Activated CD4-positive, alpha-beta T cell treated with anti-CD3 and anti-CD28 coated beads for 36 hours (primary cell): ENCODE measurements around the gene CAPN3. TPM values are rescaled to one million over a fixed set of nuclear protein-coding genes. Genes with fewer than 3 reads are reported as not detected.

Experiments used
- ATAC-seq: fragments of 200-7000 bp; cut with Tn5 transposase; one replicate; pipeline ENCODE4 v1.10.0; 2021; ENCODE audit warnings: mild to moderate bottlenecking, moderate library complexity
- CTCF ChIA-PET: fragments of 350-600 bp; sonication (Branson Sonifier 250); formaldehyde crosslinking; loops from one replicate; lab custom pipeline; 2021; ENCODE audit warnings: antibody characterized with exemption; lab: Charles Lee
- POLR2A ChIA-PET: fragments of 350-600 bp; sonication (Branson Sonifier 250); formaldehyde crosslinking; loops from one replicate; lab custom pipeline; 2021; ENCODE audit warnings: antibody characterized with exemption, inconsistent platforms; lab: Charles Lee
- DNase-seq: peaks from one replicate; pipeline ENCODE4 v3.0.0-alpha.2; 2020
- H3K27ac Mint-ChIP-seq: one replicate; pipeline ENCODE4 v1.8.0; 2021; ENCODE audit warnings: mixed read lengths
- H3K27me3 Mint-ChIP-seq: one replicate; pipeline ENCODE4 v1.8.0; 2021; ENCODE audit warnings: mixed read lengths
- H3K36me3 Mint-ChIP-seq: one replicate; pipeline ENCODE4 v1.8.0; 2021; ENCODE audit warnings: low read depth, mixed read lengths
- H3K4me1 Mint-ChIP-seq: one replicate; pipeline ENCODE4 v1.8.0; 2021; ENCODE audit warnings: mixed read lengths
- H3K4me3 Mint-ChIP-seq: one replicate; pipeline ENCODE4 v1.8.0; 2021; ENCODE audit warnings: mild to moderate bottlenecking, moderate library complexity, mixed read lengths
- H3K9me3 Mint-ChIP-seq: one replicate; pipeline ENCODE4 v1.8.0; 2021; ENCODE audit warnings: low read depth, mixed read lengths
- intact Hi-C, 2 experiments: fragments of 100-400 bp; cut with DNase I in 1 of 2; cut with micrococcal nuclease in 1 of 2; formaldehyde crosslinking; loops; one replicate each; pipeline versions ENCODE4 v1.14.2 to v1.15.1; 2022 to 2024; cut with DNase I, micrococcal nuclease
- total RNA-seq, 2 experiments: library from RNA; stranded (reverse); gene quantifications; one replicate each; pipeline ENCODE4 v1.2.3, GENCODE V29; 2021

The CAPN3 gene
- total RNA-seq, 2 experiments from 2014 or later: 2.1 to 2.7 TPM

GRCh38 chr15:42356851-42357250, 2.5 kb upstream of the CAPN3 start:
- Mint-ChIP-seq H3K4me3 (no peak overlapping the region), H3K4me1 (no peaks in the 10 kb centered on the region), H3K36me3 (peaks cover 8% of the 10 kb centered on the region), H3K27ac (no peak overlapping the region), H3K27me3 (no peaks in the 10 kb centered on the region), H3K9me3 (no peaks in the 10 kb centered on the region)
- intact Hi-C loops: no loop called here
- ChIA-PET CTCF (no interaction called here), POLR2A (interaction anchor here (0.8 kb wide), 1 partner anchor 377 kb away, joined by 3 read pairs; no protein-coding TSS in a partner anchor)
- no peak for ATAC-seq
- no peak for DNase-seq

DNA sequence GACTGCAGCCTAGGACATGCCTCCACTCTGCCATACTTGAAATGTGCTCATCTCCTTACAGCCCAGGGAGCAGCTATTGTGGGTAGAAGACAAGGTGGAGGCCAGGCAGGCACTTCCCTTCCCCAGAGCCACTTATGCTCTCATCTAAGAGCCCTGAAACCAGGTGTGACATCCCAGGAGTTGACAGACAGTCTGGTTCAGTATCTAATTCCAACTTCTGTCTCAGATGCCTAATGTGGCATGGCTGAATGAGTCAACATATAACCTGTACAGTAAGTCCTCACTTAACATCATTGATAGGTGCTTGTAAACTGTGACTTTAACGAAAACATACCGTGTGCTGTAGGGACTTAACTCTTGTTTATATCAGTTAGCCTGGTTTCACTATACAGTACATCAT, 1.2 kb upstream of the CAPN3 start:
- H3K36me3 Mint-ChIP-seq: peaks cover 4% of the 10 kb centered on the region
- DNase-seq (no peak), ATAC-seq (no peak)
- H3K4me3 Mint-ChIP-seq: no peak overlapping the region
- H3K27ac Mint-ChIP-seq: no peak overlapping the region
- no peaks in the 10 kb centered on the region for H3K9me3 Mint-ChIP-seq
- H3K27me3 Mint-ChIP-seq: no peaks in the 10 kb centered on the region
- CTCF ChIA-PET: no interaction called here
- intact Hi-C loops: no loop called here
- H3K4me1 Mint-ChIP-seq: no peaks in the 10 kb centered on the region
- POLR2A ChIA-PET: no interaction called here

DNA sequence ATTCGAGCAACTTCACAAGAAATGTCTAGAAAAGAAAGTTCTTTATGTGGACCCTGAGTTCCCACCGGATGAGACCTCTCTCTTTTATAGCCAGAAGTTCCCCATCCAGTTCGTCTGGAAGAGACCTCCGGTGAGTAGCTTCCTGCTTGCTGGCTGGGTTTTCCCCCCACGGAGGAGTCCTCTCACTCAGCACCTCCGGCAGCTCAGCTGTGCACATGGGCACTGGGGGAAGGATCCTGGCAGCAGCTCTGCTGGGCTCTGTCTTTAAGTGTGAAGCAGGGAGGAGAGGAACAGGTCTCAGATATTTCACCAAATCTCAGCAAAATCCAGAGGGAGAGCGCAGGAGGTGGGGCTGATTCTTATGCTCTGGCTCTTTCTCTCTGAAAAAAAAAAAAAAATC, 684 bp downstream of the CAPN3 start:
- ChIA-PET POLR2A (no interaction called here), CTCF (no interaction called here)
- intact Hi-C loops: no loop called here
- no peak for ATAC-seq
- Mint-ChIP-seq H3K4me1 (no peaks in the 10 kb centered on the region), H3K27me3 (no peaks in the 10 kb centered on the region), H3K27ac (no peak overlapping the region), H3K4me3 (no peak overlapping the region), H3K36me3 (peaks cover 2% of the 10 kb centered on the region), H3K9me3 (no peaks in the 10 kb centered on the region)
- no peak for DNase-seq

GRCh38 chr15:42360535-42361112, 1.3 kb downstream of the CAPN3 start:
- no peaks in the 10 kb centered on the region for H3K9me3 Mint-ChIP-seq
- no peak for ATAC-seq

GRCh38 chr15:42363487-42363886, 4.2 kb downstream of the CAPN3 start:
- Mint-ChIP-seq H3K27ac (no peak overlapping the region), H3K4me1 (no peaks in the 10 kb centered on the region), H3K9me3 (no peaks in the 10 kb centered on the region), H3K4me3 (no peak overlapping the region), H3K36me3 (peaks cover 2% of the 10 kb centered on the region), H3K27me3 (no peaks in the 10 kb centered on the region)
- intact Hi-C loops: no loop called here
- DNase-seq: no peak
- CTCF ChIA-PET: interaction anchor here (0.6 to 0.8 kb wide), 2 partner anchors 55 to 282 kb away, joined by 3 read pairs; no protein-coding TSS in a partner anchor
- POLR2A ChIA-PET: no interaction called here
- no peak for ATAC-seq

More at GRCh38 chr15:42360535-42361112, 1.3 kb downstream of the CAPN3 start:
- CTCF ChIA-PET: no interaction called here
- intact Hi-C loops: no loop called here
- H3K4me1 Mint-ChIP-seq: no peaks in the 10 kb centered on the region
- POLR2A ChIA-PET: no interaction called here
- no peak overlapping the region for H3K27ac Mint-ChIP-seq
- DNase-seq: no peak
- peaks cover 2% of the 10 kb centered on the region for H3K36me3 Mint-ChIP-seq
- no peak overlapping the region for H3K4me3 Mint-ChIP-seq
- no peaks in the 10 kb centered on the region for H3K27me3 Mint-ChIP-seq

DNA sequence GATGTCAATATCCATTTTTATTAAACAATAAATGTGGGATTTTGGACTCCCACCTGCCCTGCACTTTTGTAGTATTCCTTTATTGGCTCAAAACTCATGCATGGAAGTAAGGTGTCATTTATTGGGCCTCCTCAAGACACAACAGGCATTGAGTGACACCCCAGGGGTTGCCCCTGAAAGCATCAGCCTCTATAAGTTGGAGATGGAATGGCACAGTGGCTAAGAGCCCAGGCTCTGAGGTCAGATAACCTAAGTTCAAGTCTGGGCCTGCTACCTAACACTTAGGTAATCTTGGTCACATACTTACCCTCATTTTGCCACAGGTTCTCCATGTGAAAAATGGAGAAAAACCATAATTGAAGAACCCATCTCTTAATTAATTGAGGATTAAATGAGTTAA, 4.6 kb downstream of the CAPN3 start:
- ChIA-PET CTCF (interaction anchor here (0.6 kb wide), 1 partner anchor 282 kb away, joined by 3 read pairs; no protein-coding TSS in a partner anchor), POLR2A (no interaction called here)
- DNase-seq (no peak), ATAC-seq (no peak)
- intact Hi-C loops: no loop called here
- no peaks in the 10 kb centered on the region for H3K27me3 Mint-ChIP-seq
- H3K4me3 Mint-ChIP-seq: no peak overlapping the region
- H3K9me3 Mint-ChIP-seq: no peaks in the 10 kb centered on the region
- H3K36me3 Mint-ChIP-seq: peaks cover 2% of the 10 kb centered on the region
- no peak overlapping the region for H3K27ac Mint-ChIP-seq
- H3K4me1 Mint-ChIP-seq: no peaks in the 10 kb centered on the region

DNA sequence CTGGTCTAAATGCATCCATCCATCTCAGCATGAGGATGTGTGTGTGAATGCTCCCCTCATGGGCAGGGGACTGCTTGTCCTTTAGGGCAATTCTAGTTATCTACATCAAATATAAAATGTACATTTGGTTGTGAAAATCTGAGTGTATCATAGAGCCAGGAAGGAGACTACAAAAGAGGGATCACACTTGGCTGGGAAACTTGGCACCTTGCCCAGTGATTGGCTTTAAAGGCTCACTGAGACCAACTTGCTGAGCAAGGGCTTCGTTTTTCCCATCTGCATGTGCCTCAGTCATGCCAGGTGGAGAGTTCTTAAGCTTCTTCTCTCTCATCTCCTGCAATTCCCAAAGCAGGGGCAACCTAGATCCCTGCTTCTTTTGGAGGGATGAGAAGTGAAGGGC, 5.2 kb downstream of the CAPN3 start:
- Mint-ChIP-seq H3K27ac (no peak overlapping the region), H3K4me3 (no peak overlapping the region), H3K9me3 (no peaks in the 10 kb centered on the region), H3K36me3 (no peaks in the 10 kb centered on the region), H3K4me1 (no peaks in the 10 kb centered on the region), H3K27me3 (no peaks in the 10 kb centered on the region)
- ATAC-seq (no peak), DNase-seq (no peak)
- CTCF ChIA-PET: interaction anchor here (1.2 to 1.6 kb wide), 3 partner anchors 12 to 23 kb away, joined by 3 to 6 read pairs (median 3); no protein-coding TSS in a partner anchor
- POLR2A ChIA-PET: no interaction called here
- intact Hi-C loops: no loop called here

- no peak overlapping the region for H3K4me3 Mint-ChIP-seq
- no peaks in the 10 kb centered on the region for H3K9me3 Mint-ChIP-seq
- ATAC-seq (no peak), DNase-seq (no peak)
- ChIA-PET CTCF (interaction anchor here (1.2 to 1.6 kb wide), 2 partner anchors 11 to 19 kb away, joined by 3 to 6 read pairs; no protein-coding TSS in a partner anchor), POLR2A (no interaction called here)
- intact Hi-C loops: no loop called here
- H3K4me1 Mint-ChIP-seq: no peaks in the 10 kb centered on the region
- no peaks in the 10 kb centered on the region for H3K27me3 Mint-ChIP-seq
- H3K27ac Mint-ChIP-seq: no peak overlapping the region
- H3K36me3 Mint-ChIP-seq: no peaks in the 10 kb centered on the region
These were observed 6.7 kb downstream of the CAPN3 start for GRCh38 chr15:42365921-42366550.

DNA sequence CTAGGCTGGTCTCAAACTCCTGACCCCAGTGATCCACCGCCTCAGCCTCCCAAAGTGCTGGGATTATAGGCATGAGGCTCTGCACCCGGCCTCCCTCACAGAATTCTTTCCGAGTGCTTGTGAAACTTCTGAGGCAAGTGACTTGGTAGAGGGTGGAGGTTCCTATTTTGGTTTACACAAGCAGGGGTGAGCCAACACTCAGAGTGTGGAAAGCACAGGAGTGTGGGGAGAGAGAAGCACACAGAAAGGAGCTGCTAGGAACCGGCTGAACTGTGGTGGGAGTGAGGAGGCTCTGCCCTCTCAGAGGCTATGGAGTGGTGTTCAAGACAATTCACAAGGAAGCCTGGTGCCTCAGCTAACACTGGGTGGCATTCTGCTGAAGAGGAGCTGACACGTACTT, 7.7 kb downstream of the CAPN3 start:
- intact Hi-C loops: no loop called here
- CTCF ChIA-PET: interaction anchor here (0.6 to 1.3 kb wide), 3 partner anchors 17 to 268 kb away, joined by 3 to 4 read pairs (median 4); no protein-coding TSS in a partner anchor

DNA sequence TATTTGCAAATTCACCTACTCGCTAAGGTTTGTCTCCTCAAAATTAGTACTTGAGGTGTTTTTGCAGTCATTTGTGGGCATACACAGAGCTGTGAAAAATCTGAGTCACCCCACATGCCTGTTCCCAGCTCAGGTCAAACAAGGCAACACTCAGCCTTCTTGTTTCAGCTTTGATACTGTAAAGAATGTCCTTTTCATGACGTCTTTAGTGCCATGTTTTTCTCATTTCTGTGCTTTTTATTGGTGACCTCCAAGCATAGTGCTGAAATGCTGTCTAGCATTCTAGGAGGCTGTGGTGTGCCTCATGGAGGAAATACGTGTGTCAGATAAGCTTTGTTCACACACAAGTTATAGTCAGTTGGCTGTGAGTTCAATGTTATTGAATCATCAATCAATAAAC, 8.8 kb downstream of the CAPN3 start:
- no peak for DNase-seq
- CTCF ChIA-PET: interaction anchor here (0.8 to 1.3 kb wide), 3 partner anchors 10 to 48 kb away, joined by 3 to 4 read pairs (median 3); no protein-coding TSS in a partner anchor
- Mint-ChIP-seq H3K36me3 (no peaks in the 10 kb centered on the region), H3K27ac (no peak overlapping the region), H3K27me3 (no peaks in the 10 kb centered on the region), H3K9me3 (no peaks in the 10 kb centered on the region), H3K4me3 (no peak overlapping the region), H3K4me1 (no peaks in the 10 kb centered on the region)
- POLR2A ChIA-PET: no interaction called here
- intact Hi-C loops: no loop called here
- no peak for ATAC-seq

More for the DNA sequence above, 7.7 kb downstream of the CAPN3 start:
- H3K36me3 Mint-ChIP-seq: no peaks in the 10 kb centered on the region
- no peak overlapping the region for H3K27ac Mint-ChIP-seq
- H3K4me1 Mint-ChIP-seq: no peaks in the 10 kb centered on the region
- no peak for ATAC-seq
- no peaks in the 10 kb centered on the region for H3K27me3 Mint-ChIP-seq
- DNase-seq: no peak
- POLR2A ChIA-PET: no interaction called here
- H3K4me3 Mint-ChIP-seq: no peak overlapping the region
- H3K9me3 Mint-ChIP-seq: no peaks in the 10 kb centered on the region

- ChIA-PET CTCF (interaction anchor here (0.7 kb wide), 1 partner anchor 37 kb away, joined by 3 read pairs; no protein-coding TSS in a partner anchor), POLR2A (no interaction called here)
- intact Hi-C loops: no loop called here
- Mint-ChIP-seq H3K27ac (no peak overlapping the region), H3K4me3 (no peak overlapping the region), H3K36me3 (no peaks in the 10 kb centered on the region), H3K4me1 (no peaks in the 10 kb centered on the region), H3K9me3 (no peaks in the 10 kb centered on the region), H3K27me3 (no peaks in the 10 kb centered on the region)
- peak; percentile 16 for DNase-seq
- peak; percentile 42 for ATAC-seq
These were observed 11.8 kb downstream of the CAPN3 start for GRCh38 chr15:42371096-42371495.

GRCh38 chr15:42373274-42373673, 14.0 kb downstream of the CAPN3 start:
- Mint-ChIP-seq H3K4me3 (no peak overlapping the region), H3K4me1 (no peaks in the 10 kb centered on the region), H3K36me3 (no peaks in the 10 kb centered on the region), H3K27ac (no peak overlapping the region), H3K27me3 (no peaks in the 10 kb centered on the region), H3K9me3 (peaks cover 7% of the 10 kb centered on the region)
- POLR2A ChIA-PET: no interaction called here
- no peak for DNase-seq
- no peak for ATAC-seq
- intact Hi-C loops: no loop called here
- CTCF ChIA-PET: no interaction called here
